GM18507 (cell line): Measurements from ENCODE around the gene CSF2.
"Not testable (repeated sequence)": the region's sequence is repeated elsewhere in the genome, so short reads cannot be mapped to it uniquely, and the experiment has no call there.

Experiments used
- DNase-seq: peaks from one replicate; pipeline ENCODE4 v3.0.0; 2011; ENCODE audit warnings: low read depth; ENCODE audit not compliant: insufficient read length; ENCODE audit errors: extremely low spot score
- FAIRE-seq: peaks from 2 replicates; lab custom pipeline; 2011; peaks lifted over from hg19 to GRCh38; lab: Jason Lieb, UNC

CSF2 gene

DNA sequence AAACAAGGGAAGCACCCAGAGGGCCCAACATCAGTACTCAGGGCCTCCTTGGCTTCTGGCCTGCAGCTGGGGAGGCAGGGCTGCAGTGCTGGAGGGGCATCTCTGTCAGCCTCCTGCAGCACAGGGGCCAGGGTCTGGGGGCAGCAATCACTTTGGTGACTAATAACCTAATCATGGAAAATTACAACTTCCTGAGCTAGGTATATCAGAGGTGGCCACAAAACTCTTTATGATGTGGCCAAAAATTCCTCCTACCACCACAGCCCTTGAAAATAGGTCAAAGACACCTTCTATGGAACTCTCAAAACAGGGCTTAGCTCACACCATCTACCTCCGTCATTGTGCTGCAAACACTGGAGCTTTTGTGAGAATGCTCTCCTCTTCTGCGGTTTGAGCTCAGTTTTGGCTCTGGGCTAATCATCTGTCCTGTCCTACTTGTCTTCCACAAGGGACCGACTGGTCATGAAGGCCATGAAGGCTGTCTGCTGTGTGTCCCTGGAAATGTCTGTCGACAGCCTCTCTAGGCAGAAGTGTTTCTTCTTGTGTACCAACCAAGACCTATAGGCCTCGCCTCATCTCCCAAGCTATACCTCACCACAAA is 28.6 kb downstream of the CSF2 start:
- DNase-seq = no peak
- no peak for FAIRE-seq

DNA sequence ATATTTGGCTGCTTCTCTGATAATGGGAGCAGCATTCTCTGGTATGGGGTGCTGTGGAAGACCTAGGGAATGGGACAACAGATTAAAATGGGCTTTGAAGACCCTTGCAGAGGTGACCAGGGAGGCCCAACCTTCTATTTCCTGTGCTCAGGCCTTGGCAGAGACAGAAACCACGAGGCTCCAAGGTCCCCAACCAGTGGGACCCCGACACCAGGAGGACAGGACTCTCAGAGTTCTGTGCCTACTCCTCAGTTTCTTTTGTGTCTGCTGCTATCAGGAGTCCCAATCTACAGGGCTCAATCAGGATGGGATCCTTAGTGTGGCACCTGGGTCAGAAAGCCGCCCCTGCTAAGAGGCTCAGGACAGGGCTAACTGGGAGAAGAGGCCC is 29.3 kb downstream of the CSF2 start:
- FAIRE-seq = no peak
- DNase-seq = no peak

DNA sequence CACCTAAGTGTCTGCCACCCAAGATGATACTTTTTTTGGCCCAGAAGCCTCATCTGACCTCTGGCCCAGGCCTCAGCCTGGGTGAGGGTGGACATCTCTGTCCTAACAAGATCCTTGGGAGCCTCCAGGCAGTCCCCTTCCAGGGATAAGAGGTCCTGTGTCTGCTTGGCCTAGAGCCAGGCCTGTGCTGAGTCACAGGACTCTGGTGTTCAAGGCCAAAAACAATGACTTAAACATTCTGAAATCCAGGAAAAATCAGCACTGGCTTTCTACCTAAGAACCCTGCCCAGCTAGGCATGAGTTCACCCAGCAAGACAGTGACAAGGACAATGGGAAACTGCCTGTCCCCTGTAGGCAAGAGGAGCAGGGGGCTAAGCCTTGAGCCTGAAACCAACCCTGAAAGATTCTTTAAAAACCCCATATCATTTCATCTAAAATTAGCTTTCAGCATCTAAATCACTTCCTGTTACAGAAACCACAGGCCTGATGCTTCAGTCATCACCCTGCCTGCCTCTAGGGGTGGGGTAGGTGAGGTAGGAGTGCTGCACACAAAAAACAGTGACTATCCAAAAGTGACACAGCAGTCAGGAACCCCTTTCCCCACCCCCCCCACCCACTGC is 29.9 kb downstream of the CSF2 start:
- FAIRE-seq (peak; percentile 91), DNase-seq (peak; percentile 71)

DNA sequence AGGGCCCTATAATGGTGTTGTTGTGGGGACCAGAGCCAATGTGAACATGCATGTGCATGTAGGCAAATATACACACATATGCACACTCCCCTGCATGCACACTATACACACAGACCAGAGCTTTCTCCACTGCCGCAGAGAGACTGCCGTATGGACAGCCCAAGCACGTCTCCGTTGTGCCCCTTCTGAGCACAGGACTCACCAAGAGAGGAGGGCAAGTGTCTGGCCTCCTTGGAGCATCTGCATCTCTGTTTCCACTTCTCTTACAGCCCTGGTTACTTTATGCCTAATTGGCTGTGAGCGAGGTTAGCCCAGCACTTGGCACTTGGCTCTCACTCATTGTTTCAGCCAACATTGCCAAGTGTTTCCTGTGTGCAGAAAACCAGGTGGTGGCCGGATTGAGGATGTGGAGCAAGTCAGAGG is 30.4 kb downstream of the CSF2 start:
- no peak for DNase-seq
- no peak for FAIRE-seq

GRCh38 chr5:132104556-132104955 is 31.0 kb downstream of the CSF2 start:
- no peak for FAIRE-seq
- DNase-seq = no peak

DNA sequence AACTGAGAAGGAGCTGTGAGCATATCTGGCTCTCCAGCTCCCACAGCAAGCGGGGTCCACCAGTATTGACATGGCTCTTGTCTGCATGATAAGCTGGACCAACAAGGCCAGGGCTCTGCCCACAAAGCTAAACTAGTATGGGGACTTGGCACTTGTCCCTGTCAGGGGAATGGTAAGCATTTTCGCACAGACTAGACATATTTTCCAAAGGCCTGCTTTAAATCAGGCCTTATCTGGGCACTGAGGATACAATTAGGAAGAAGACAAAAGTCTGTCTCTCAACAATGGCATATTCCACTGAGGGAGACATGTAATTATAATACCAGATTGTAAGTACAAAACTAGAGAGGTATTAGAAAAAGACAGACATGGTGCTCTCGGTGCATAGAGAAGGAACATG is 32.1 kb downstream of the CSF2 start:
- FAIRE-seq (no peak), DNase-seq (no peak)

GRCh38 chr5:132108495-132108894 is 34.9 kb downstream of the CSF2 start:
- FAIRE-seq = not testable (repeated sequence)

GRCh38 chr5:132108957-132109356 is 35.4 kb downstream of the CSF2 start:
- DNase-seq, FAIRE-seq: not testable (repeated sequence)

More at GRCh38 chr5:132108495-132108894, 34.9 kb downstream of the CSF2 start:
- not testable (repeated sequence) for DNase-seq

- DNase-seq (no peak), FAIRE-seq (no peak)
These were observed 36.0 kb downstream of the CSF2 start for GRCh38 chr5:132109494-132110053.

- no peak for FAIRE-seq
These were observed 36.6 kb downstream of the CSF2 start for GRCh38 chr5:132110195-132110594.

GRCh38 chr5:132110930-132111329 is 37.3 kb downstream of the CSF2 start:
- FAIRE-seq (no peak), DNase-seq (no peak)

More at GRCh38 chr5:132110195-132110594, 36.6 kb downstream of the CSF2 start:
- DNase-seq = no peak

DNA sequence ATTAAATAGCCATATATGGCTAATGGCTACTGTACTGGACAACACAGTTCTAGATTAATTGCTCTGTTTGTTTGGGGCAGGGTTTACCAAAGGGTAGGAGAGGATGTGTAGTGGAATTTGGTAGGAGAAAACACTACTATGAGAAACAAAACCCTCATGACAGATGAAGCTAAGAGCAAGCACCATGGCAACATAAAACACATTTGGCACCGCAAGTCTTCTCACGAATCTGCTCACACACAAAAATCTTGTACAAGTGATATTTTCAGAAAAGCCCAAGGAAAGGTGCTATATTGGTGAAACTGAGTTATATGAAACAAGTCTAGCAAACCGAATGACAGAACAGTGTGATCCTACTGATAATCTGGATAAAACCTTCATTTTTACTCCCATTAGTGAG is 38.5 kb downstream of the CSF2 start:
- FAIRE-seq = no peak

DNA sequence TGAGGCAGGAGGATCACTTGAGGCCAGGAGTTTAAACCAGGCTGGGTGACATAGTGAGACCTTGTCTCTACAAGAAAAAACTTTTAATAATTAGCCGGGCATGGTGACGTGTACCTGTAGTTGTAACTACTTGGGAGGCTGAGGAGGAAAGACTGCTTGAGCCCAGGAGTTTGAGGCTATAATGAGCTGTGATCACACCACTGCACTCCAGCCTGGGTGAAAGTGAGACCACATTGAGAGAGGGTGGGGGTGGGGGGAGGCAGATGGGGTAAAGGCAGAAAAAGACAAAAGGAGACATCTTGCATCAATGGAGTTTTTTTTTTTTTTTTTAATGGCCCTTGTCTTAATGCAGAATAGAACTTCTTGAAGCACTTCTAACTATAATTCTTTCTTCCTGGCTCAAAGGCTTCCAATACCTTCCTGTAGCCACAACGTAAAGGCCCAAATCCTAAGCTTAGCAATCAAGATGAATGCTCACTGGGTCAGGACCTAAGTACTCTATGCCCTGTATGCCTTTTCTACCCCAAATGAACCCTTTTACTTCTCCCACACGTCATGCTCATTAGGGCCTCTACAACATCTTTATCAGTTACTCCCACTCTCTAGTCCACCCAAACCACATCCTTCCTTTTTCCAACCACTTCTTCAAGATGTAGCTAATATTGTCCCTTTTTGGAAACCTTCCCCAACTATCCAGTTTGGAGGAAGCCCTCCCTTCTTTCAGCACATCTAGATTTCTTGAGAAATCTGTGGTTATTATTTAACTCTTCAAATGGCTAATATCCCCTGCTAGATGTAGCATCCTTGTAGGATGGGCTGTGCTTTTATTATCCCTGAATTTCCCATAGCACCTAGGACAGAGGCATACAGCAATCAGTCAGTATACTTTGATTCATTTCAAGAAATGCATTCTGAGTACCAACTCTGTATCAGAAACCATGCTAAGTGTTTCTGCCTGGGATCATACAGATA is 40.8 kb downstream of the CSF2 start:
- FAIRE-seq = no peak

More for the DNA sequence above, 38.5 kb downstream of the CSF2 start:
- DNase-seq = no peak

GRCh38 chr5:132115375-132115774 is 41.8 kb downstream of the CSF2 start:
- DNase-seq = no peak
- no peak for FAIRE-seq

More for the DNA sequence above, 40.8 kb downstream of the CSF2 start:
- DNase-seq = no peak

DNA sequence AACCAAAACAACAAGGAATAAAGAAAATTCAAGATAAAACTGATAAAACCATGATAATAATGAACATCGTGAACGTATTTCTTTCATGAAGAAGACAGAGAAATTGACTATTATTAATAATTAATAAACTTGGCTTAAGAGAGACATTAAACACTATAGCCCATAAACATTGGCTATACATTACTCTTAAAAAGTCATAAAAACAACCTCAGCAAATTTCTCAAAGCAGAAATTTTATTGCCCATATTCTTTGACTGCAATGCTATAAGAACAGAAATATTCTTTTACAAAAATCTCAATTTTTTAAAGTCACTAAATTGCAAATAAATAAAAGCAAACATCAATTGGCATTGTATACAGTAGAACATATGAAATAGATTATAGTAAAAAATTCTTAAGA is 42.5 kb downstream of the CSF2 start:
- no peak for DNase-seq
- FAIRE-seq = no peak

- not testable (repeated sequence) for FAIRE-seq, DNase-seq
These were observed 43.4 kb downstream of the CSF2 start for GRCh38 chr5:132116909-132117489.

DNA sequence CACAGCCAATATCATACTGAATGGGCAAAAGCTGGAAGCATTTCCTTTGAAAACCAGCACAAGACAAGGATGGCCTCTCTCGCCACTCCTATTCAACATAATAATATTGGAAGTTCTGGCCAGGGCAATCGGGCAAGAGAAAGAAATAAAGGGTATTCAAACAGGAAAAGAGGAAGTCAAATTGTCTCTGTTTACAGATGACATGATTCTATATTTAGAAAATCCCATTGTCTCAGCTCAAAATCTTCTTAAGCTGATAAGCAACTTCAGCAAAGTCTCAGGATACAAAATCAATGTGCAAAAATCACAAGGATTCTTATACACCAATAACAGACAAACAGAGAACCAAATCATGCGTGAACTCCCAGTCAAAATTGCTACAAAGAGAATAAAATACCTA is 47.1 kb downstream of the CSF2 start:
- FAIRE-seq, DNase-seq: not testable (repeated sequence)

DNA sequence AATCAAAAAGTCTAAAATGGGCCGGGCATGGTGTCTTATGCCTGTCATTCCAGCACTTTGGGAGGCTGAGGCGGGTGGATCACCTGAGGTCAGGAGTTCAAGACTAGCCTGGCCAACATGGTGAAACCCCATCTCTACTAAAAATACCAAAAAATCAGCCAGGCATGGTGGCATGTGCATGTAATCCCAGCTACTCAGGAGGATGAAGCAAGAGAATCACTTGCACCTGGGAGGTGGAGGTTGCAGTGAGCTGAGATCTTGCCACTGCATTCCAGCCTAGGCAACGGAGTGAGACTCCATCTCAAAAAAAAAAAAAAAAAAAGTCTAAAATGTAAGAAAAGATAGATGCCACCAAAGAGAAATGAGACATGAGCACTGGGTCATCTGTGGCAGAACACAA is 49.4 kb downstream of the CSF2 start:
- not testable (repeated sequence) for DNase-seq, FAIRE-seq

DNA sequence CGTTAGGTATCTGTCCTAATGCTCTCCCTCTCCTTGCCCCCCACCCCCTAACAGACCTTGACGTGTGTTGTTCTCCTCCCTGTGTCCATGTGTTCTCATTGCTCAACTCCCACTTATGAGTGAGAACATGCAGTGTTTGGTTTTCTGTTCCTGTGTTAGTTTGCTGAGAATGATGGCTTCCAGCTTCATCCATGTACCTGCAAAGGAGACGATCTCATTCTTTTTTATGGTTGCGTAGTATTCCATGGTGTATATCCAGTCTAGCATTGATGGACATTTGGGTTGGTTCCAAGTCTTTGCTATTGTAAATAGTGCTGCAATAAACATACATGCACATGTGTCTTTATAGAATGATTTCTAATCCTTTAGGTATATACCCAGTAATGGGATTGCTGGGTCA is 50.0 kb downstream of the CSF2 start:
- DNase-seq, FAIRE-seq: not testable (repeated sequence)
